Measurements from ENCODE around the gene GNL3.

The GNL3 gene

GRCh38 chr3:52688266-52688665, 2.4 kb downstream of the GNL3 start:
- DNase-seq, result no peak

- no peak for DNase-seq
Measured at GRCh38 chr3:52689151-52689550, 3.3 kb downstream of the GNL3 start.

- DNase-seq, result no peak
Measured at GRCh38 chr3:52690560-52690959, 4.7 kb downstream of the GNL3 start.

- DNase-seq, result no peak
Measured at GRCh38 chr3:52693071-52693470, 7.2 kb downstream of the GNL3 start.

GRCh38 chr3:52694528-52695189, 8.8 kb downstream of the GNL3 start:
- DNase-seq, result no peak

GRCh38 chr3:52695798-52696671, 10.2 kb downstream of the GNL3 start:
- DNase-seq, result no peak

- DNase-seq, result no peak
Measured at GRCh38 chr3:52696830-52697631, 11.2 kb downstream of the GNL3 start.

GRCh38 chr3:52697632-52697965, 11.8 kb downstream of the GNL3 start:
- no peak for DNase-seq

GRCh38 chr3:52703341-52703740, 17.5 kb downstream of the GNL3 start:
- DNase-seq, result no peak

GRCh38 chr3:52704611-52705437, 19.0 kb downstream of the GNL3 start:
- DNase-seq, result no peak

- no peak for DNase-seq
Measured at GRCh38 chr3:52705438-52705687, 19.5 kb downstream of the GNL3 start.

GRCh38 chr3:52705688-52706686, 20.2 kb downstream of the GNL3 start, which contains the start of the genes GLT8D1 and SPCS1:
GLT8D1 (minus strand) TSS chr3:52705791; CDS start chr3:52700460, 5,331 bp downstream.
SPCS1 (plus strand) TSS chr3:52706106; CDS start chr3:52706247, 141 bp downstream.
- peak; percentile 81 to 82 for DNase-seq

- no peak for DNase-seq
Measured at GRCh38 chr3:52707585-52707984, 21.8 kb downstream of the GNL3 start.

- no peak for DNase-seq
Measured at GRCh38 chr3:52710512-52710911, 24.7 kb downstream of the GNL3 start.

- DNase-seq, result no peak
Measured at GRCh38 chr3:52712291-52713212, 26.7 kb downstream of the GNL3 start.

GRCh38 chr3:52714335-52715302, 28.8 kb downstream of the GNL3 start:
- DNase-seq, result no peak

GRCh38 chr3:52715714-52716305, 30.0 kb downstream of the GNL3 start:
- DNase-seq, result no peak

GRCh38 chr3:52719618-52720017, 33.8 kb downstream of the GNL3 start:
- DNase-seq, result no peak

Measured in stimulated activated CD4-positive, alpha-beta T cell treated with anti-CD3 and anti-CD28 coated beads, Interleukin-4, amount 100 ng/mL, for 4 hours (primary cell).